ENCODE results near the gene IGSF6. TPM values are rescaled to one million over a fixed set of nuclear protein-coding genes. Genes with fewer than 3 reads are reported as not detected.
A peak's percentile ranks its signal among the peaks of the same experiment; 100 is the strongest.

The IGSF6 gene
- total and polyA plus RNA-seq, 2 of the 4 experiments (the other 2 are of a cell fraction): not detected

- Histone ChIP-seq H3K14ac (replicated peaks; ENCODE audit: low read depth, low read length) (no peak overlapping the region), H2BK15ac (ENCODE audit: low read depth, low read length) (no peak overlapping the region), H3K9me3 (ENCODE audit: control insufficient read depth, insufficient read depth, low read length) (no peaks in the 10 kb centered on the region), H4K5ac (ENCODE audit: low read depth, low read length) (peak overlapping the region; percentile 43; the same call in 1 of the 2 replicates), H2BK120ac (ENCODE audit: low read depth, low read length) (no peak overlapping the region), H3K56ac (ENCODE audit: extremely low read depth, insufficient read depth, low read length) (no peak overlapping the region), H3K4me2 (ENCODE audit: low read depth, low read length) (no peak overlapping the region), H2AK9ac (replicated peaks; ENCODE audit: low read depth, low read length, poor library complexity) (no peak overlapping the region), H3K4me1 (ENCODE audit: control insufficient read depth, insufficient read depth, low read length) (no peaks in the 10 kb centered on the region), H3K79me1 (ENCODE audit: low read depth in 1 of 2, low read length in 2 of 2) (peaks cover 33 to 51% of the 10 kb centered on the region in 2 experiments), H4K91ac (ENCODE audit: insufficient read depth, low read depth, low read length) (no peak overlapping the region), H4K20me1 (ENCODE audit: insufficient read depth, low read length) (0 out of 2 replicates have a peak, but pooled peaks cover 3% of the 10 kb centered on the region), H3K18ac (ENCODE audit: low read depth, low read length) (no peak overlapping the region), H4K8ac (ENCODE audit: low read depth in 2 of 2, low read length in 2 of 2) (no peak overlapping the region), H3K36me3 (ENCODE audit: control insufficient read depth, insufficient read depth, low read length) (peaks cover 5% of the 10 kb centered on the region), H3K4ac (ENCODE audit: low read depth, low read length) (no peak overlapping the region), H2BK20ac (ENCODE audit: low read depth, low read length) (no peak overlapping the region), H3K27ac (ENCODE audit: insufficient read depth, low read length) (no peak overlapping the region), H2AFZ (replicated peaks; ENCODE audit: low read length, poor library complexity) (no peak overlapping the region), H3K4me3 (ENCODE audit: insufficient read depth, low read depth, low read length) (no peak overlapping the region), H3K23ac (ENCODE audit: low read depth, low read length) (no peak overlapping the region), H3K9ac (ENCODE audit: low read depth, low read length) (no peak overlapping the region), H3K27me3 (ENCODE audit: control insufficient read depth, insufficient read depth, low read length) (no peaks in the 10 kb centered on the region), H2BK5ac (ENCODE audit: low read depth, low read length, poor library complexity, severe bottlenecking) (no peak overlapping the region), H3K9me1 (ENCODE audit: insufficient read depth, low read length) (no peaks in the 10 kb centered on the region), H2AK5ac (ENCODE audit: low read depth, low read length) (no peak overlapping the region)
- BruUV-seq (replicated peaks): no TSS peak
- ATAC-seq (ENCODE audit: low read depth) (no peak), DNase-seq (no peak)
- CTCF ChIA-PET: no interaction called here
- intact Hi-C loops (cut with micrococcal nuclease) (loop anchor here (2.0 kb wide), 1 partner anchor 15 kb away; no protein-coding TSS in a partner anchor), in situ Hi-C loops (cut with MboI; ENCODE audit: low sequenced_read_pairs) (no loop called here), dilution Hi-C loops (cut with HindIII; ENCODE audit: low sequenced_read_pairs, unreplicated experiment) (no loop called here)
- no CpG with 5 or more reads among the region's 4 CpGs for WGBS, 2 experiments (ENCODE audit: extremely low coverage in 2 of 2, insufficient read length in 1 of 2)
- no peak for TF ChIP-seq MXI1 (IDR thresholded peaks at IDR 0.05; ENCODE audit: borderline replicate concordance, low read depth, low read length)
- TF ChIP-seq SMC3 (IDR thresholded peaks at IDR 0.05; ENCODE audit: low read depth, low read length): no peak
- TF ChIP-seq USF2 (IDR thresholded peaks at IDR 0.05; ENCODE audit: low read depth, low read length): no peak
- no peak for TF ChIP-seq ELK1 (IDR thresholded peaks at IDR 0.05; ENCODE audit: borderline replicate concordance, low read depth, low read length)
- no peak for TF ChIP-seq MAFK (IDR thresholded peaks at IDR 0.05; ENCODE audit: low read depth, low read length)
- TF ChIP-seq POLR2A (IDR thresholded peaks at IDR 0.05; ENCODE audit: low read depth, low read length): no peak
- TF ChIP-seq CEBPB (IDR thresholded peaks at IDR 0.05; ENCODE audit: low read depth, low read length): no peak
- TF ChIP-seq BHLHE40 (IDR thresholded peaks at IDR 0.05; ENCODE audit: low read depth, low read length): no peak
- no peak for TF ChIP-seq CHD1 (IDR thresholded peaks at IDR 0.05; ENCODE audit: low read depth, low read length)
- no peak for TF ChIP-seq RFX5 (IDR thresholded peaks at IDR 0.05; ENCODE audit: low read depth, low read length)
- TF ChIP-seq RCOR1 (IDR thresholded peaks at IDR 0.05; ENCODE audit: insufficient replicate concordance, low read length): no peak
- TF ChIP-seq MAZ (IDR thresholded peaks at IDR 0.05; ENCODE audit: borderline replicate concordance, low read depth, low read length): no peak
- no peak for TF ChIP-seq CTCF (conservative IDR thresholded peaks at IDR 0.05; ENCODE audit: low read depth, low read length)
- no peak for TF ChIP-seq NFE2L2 (IDR thresholded peaks at IDR 0.05; ENCODE audit: low read depth, low read length)
- TF ChIP-seq FOS (IDR thresholded peaks at IDR 0.05; ENCODE audit: low read depth, low read length): no peak
- no peak for TF ChIP-seq RAD21 (IDR thresholded peaks at IDR 0.05; ENCODE audit: low read length)
- POLR2A ChIA-PET (ENCODE audit: unreplicated experiment): interaction anchor here (0.6 kb wide), 1 partner anchor 18 kb away, joined by 3 read pairs; no protein-coding TSS in a partner anchor
Measured at GRCh38 chr16:21619765-21620425, 32.5 kb downstream of the IGSF6 start.

Measured in IMR-90 (cell line).